ENCODE results near the gene ATP5PF.
"Not testable (repeated sequence)": the region's sequence is repeated elsewhere in the genome, so short reads cannot be mapped to it uniquely, and the experiment has no call there.

Gene ATP5PF, protein sequence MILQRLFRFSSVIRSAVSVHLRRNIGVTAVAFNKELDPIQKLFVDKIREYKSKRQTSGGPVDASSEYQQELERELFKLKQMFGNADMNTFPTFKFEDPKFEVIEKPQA

DNA sequence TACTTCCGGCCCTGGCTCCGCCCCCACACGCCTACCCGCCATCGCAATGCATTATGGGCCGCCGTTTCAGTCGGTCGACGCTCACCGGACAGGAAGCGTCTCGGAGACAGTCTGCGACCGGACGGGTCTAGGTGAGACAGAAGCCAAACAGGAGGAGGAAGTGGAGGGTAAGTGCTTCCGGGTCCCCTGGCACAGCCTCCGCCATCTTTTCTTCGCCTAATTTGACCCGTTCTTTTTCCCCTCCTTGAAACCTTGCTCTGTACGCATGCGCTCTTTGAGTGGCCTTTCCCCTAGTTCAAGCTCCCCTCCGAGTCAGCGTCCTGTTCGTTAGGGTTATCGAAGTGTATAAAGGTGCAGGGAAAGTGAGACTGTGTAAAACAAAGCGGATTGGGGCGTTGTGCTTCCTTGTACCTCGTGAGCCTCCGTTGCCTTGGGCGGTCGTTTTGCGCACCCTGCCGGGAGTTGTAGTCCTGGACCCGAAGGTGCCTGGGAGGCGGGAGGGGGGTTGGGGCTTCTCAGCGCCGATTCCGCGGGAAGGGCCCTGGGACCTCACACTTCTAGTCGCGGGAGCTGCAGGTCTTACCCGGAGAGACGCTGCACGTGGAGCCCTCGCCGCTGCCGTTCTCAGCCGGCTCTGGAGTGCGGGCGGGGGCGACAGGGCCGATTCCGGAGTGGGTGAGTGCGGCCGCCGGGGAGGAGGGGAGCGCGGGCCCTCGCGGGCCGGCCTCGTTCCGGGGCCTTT lies at the start of gene ATP5PF, which contains the start of gene GABPA:
Gene ATP5PF (minus strand): TSS at position 1 of the 742 bp plus-strand sequence. CDS start 5,110 bp downstream, outside the sequence.
Gene GABPA (plus strand): TSS at position 69 of the 742 bp plus-strand sequence. CDS start 6,627 bp downstream, outside the sequence.
- peak; percentile 94 for DNase-seq (ENCODE audit: low read depth)

DNA sequence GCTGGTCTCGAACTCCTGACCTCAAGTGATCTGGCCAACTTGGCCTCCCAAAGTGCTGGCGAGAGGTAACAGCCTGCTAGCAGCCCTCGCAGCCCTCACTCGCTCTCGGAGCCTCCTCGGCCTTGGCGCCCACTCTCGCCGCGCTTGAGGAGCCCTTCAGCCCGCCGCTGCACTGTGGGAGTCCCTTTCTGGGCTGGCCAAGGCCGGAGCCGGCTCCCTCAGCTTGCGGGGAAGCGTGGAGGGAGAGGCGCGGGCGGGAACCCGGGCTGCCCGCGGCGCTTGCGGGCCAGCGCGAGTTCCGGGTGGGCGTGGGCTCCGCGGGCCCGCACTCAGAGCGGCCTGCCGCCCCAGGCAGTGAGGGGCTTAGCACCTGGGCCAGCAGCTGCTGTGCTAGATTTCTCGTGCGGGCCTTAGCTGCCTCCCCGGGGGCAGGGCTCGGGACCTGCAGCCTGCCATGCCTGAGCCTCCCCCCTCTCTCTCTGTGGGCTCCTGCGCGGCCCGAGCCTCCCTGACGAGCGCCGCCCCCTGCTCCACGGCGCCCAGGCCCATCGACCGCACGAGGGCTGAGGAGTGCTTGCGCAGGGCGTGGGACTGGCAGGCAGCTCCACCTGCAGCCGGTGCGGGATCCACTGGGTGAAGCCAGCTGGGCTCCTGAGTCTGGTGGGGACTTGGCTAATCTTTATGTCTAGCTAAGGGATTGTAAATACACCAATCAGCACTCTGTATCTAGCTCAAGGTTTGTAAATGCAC lies 43.6 kb upstream of the ATP5PF start:
- not testable (repeated sequence) for DNase-seq (ENCODE audit: low read depth)

DNA sequence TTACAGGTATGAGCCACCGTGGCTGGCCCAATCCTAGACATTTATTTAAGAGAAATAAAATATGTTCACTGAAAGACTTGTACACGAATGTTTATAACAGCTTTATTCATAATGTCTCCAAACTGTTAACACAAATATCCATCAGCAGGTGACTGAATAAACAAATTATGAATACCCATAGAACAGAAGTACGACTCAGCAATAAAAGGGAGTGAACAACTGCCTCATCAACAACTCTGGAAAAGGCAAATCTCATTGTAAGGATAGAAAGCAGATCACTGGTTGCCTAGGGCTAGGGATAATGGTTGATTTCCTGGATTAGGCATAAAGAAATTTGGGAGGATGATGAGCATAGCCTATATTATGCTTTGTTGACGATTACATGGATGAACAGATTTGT lies 41.7 kb upstream of the ATP5PF start:
- no peak for DNase-seq (ENCODE audit: low read depth)

DNA sequence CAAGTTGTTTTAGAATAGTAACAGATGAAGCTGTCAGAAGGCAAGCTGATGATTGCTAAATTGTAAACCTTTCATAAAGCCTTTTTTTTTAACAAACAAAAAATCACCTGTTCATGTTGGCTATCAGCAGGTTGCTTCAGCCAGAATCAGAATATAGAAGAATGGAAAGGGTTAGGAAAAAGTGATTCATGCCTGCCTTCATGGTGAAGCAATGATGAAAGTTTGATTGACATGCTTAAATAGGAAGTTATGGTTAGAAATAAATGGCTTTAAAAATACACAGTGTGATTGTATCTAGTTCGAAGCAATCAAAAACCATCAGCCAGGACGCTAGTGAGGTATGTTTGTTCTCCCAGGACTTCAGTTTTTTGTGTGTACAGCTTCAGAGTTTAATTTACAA lies 38.0 kb upstream of the ATP5PF start:
- no peak for DNase-seq (ENCODE audit: low read depth)

DNA sequence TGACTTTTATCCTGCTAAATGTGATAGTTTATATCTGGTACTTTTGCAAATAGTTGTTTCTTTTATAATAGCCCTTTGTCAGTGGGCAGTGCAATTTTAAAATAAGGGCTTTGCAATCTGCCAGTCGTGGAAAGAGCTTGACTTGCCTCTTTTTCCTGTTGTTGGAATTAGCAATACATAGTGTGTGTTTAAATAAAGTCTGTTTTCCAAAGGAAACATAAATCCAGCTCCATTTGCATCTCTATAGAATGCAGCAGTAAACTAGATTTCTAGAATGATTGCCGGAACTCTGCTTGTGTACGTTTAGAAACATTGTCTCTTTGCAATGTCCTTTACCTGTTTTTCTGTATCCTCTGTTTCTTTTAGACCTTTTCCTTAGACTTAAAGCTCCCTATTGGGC lies 33.2 kb upstream of the ATP5PF start:
- no peak for DNase-seq (ENCODE audit: low read depth)

DNA sequence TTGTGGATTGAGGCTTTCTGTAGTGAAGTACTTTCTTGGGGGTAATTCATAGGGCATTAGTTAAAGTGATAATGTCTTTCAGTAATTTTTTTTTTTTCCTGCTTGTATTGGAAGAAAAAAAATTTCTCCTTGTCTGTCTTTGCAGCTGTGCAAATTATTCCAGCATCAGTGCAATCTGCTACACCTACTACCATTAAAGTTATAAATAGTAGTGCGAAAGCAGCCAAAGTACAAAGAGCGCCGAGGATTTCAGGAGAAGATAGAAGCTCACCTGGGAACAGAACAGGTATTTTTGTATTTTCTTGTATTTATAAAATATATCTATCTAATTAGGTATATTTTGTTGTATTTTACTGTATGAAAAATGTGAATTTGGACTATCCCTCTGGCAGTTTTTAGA lies 29.4 kb upstream of the ATP5PF start:
- no peak for DNase-seq (ENCODE audit: low read depth)

DNA sequence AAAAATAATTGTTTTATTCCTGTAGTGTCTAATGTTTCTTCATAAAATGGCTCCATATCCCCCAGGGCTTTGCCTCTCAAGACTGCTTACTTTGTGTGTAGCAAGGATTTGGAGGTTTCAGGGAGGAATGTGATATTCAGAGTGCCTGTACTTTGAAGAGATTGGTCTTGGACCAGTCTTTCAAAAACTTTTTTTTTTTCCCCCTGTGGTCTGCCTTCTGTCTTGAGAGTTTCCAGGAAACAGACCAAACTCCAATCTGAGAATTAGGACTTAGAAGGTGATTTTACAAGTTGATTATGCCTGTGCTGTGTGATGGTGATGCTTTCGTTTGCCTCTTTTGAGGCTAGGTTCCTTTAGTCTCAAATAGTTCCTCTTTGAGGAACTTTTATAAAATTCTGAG lies 26.0 kb upstream of the ATP5PF start:
- DNase-seq (ENCODE audit: low read depth), result no peak

DNA sequence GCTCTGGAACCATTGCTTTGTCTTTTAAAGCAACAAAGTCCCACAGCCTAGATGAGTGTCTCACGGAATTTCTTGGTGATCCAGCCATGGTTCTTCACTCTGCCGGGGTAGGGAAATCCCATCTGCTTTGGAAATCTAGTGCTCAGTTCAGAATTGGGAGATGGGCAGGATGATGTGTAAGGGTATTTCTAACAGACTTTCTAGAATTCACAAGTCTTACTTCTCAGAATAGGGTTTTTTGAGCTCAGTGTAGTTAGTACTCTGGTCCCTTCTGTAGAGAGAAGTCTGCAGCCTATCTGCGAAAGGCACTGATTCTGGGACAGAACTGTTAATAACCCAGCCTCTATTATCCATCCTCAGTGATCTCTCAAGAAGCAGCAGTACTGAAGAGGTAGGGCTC lies 25.4 kb upstream of the ATP5PF start:
- no peak for DNase-seq (ENCODE audit: low read depth)

DNA sequence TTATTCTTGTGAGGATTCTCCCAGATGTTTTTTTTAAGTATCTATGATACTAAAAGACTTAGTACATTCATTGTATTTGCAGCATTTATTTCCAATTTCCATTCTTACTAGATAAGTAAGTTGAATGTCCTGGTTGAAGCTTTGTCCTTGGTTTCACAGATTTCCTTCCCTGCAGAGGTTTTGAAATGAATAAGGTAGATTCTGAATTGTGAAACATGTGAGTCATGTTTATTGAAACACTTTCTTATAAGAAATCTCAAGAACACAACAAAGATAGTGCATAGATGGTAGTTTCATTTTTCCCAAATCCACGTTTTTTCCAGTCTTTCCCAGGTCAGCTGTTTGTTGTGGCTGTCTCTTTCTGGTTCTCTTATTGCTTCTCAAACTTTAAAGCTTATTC lies 24.9 kb upstream of the ATP5PF start:
- no peak for DNase-seq (ENCODE audit: low read depth)

DNA sequence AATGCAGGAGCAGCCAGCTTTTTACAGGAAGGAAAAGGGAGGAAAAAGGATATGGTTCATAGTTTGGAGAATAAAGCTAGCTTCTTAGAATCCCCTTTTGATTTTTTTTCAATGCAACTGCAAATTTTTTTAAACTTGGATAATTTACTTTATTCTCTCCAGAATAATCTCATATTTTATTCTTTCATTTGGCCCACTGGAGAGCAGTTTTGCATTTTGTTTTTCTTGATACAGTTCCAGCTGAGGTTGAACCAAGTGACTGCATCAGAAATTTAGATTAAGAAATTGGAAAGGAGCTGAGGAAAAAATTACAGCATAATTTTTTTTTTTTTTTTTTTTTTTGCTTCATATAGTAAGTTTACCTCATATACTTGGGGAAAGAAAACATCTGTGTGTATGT lies 22.8 kb upstream of the ATP5PF start:
- no peak for DNase-seq (ENCODE audit: low read depth)

DNA sequence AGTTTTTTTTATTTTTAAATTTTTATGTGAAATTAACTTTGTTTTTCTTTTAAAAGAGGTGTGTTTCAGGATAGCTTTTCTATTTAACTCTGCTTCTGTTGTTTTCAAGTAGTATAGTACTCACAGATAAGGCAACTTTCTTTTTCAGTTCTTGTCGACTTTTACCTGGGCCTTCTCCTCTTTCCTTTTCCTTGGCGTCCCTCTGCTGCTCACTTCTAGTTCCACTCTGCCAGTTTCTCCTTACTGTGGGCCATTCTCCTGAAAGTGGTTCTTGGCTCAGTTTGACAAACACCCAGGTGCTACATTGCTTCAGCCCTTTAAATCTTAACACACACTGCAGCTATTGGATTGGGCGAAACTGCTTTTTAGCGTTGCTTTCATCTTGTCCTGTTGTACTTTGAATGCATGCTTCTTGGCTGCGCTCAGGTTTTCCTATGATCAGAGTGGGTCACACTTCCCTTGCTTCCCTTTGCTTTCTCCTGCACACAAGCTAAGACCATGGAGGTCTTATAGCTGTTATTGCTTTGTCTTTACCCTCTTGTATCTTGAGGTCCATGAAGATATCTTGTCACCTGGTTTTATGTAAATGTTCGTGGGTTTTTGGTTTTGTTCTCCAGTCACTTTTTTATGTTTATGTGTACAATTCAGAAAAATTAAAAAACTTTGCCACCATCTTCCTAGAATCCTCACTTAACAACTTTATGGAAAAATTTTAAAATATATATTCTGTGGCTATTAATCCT lies 21.7 kb upstream of the ATP5PF start:
- no peak for DNase-seq (ENCODE audit: low read depth)

DNA sequence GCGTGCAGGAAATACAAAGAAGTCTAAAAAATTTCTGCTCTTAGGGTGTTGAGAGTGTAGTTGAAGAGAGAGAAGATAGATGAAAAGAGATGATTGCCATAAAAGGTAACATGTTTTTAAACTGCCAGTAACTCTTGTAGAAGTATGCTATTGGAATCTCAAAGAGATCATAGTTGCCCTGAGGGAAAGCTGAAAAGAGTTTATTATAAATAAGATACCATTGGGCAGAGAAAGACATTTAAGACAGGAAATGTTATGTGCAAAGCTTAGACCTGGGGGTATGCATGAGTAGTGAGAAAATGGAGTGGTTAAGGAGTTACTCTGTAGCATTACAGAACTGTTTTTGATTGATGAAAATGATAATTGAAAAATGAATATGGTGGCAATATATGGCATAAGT lies 17.7 kb upstream of the ATP5PF start:
- no peak for DNase-seq (ENCODE audit: low read depth)

DNA sequence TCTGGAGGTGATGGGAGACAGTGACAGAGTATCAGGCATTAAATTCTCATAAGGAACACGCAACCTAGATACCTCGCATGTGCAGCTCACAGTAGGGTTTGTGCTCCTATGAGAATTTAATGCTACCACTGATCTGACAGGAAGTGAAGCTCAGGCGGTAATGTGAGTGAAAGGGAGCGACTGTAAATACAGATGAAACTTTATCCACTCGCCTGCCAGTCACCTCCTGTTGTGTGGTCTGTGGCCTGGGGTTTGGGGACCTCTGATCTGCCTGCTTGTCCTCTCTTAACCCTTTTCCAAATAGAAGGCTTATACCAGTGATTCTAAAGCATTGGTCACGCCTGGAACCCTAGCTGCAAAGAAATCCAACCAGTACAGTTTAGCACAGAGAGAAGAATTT lies 15.4 kb upstream of the ATP5PF start:
- no peak for DNase-seq (ENCODE audit: low read depth)

DNA sequence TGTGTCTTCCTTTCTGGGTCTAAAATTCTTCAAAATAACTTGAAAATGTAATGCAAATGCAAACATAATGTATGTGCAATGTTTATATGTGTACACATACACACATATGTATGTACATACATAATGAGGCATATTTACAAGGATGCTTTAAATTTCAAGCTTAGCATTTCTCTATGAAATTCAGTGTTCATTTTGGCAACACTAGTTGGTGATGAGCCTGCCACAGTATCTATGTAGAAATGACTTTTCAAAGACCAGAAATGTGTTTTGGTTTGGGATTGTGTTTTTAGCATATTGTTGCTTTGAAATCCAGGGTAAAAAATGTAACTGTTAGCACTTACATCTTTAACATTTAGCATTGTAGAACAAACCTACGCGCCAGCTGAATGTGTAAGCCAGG lies 10.2 kb upstream of the ATP5PF start:
- DNase-seq (ENCODE audit: low read depth), result no peak

DNA sequence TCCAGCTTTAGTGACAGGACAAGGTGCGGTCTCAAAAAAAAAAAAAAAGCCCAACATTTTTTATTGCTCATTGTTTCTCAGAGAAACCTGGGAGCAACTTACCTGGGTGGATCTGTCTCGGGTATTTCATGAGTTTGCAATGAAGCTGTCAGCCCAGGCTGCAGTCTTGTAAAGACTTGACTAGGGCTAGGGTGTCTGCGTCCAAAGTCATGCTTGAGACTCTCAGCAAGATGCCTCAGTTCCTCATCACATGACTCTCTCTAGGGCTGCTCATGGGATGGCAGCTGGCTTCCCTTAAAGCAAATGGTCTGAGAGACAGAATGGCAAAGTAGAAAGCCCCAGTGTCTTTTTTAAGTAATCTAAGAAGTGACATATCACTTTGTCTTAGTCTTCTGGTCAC lies 8.2 kb upstream of the ATP5PF start:
- DNase-seq (ENCODE audit: low read depth), result no peak

DNA sequence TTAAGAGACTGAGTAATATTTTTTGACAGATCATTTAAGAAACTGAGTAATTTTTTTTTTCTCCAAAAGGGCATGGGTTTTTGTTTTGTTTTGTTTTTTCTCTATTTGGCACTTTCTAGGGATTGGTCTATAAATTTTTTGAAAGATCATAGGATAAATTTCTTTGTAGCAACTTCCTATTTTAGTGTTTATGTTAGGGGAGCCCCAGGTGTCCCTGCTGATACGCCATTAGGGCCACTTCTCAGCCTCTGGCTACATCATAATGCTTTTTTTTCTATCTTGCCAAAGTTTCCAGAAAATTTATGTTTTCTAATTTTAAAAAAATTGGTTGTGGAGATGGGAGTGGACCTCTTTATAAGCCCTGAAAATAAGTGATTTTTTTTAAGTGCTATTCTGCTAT lies 2.7 kb upstream of the ATP5PF start:
- no peak for DNase-seq (ENCODE audit: low read depth)

DNA sequence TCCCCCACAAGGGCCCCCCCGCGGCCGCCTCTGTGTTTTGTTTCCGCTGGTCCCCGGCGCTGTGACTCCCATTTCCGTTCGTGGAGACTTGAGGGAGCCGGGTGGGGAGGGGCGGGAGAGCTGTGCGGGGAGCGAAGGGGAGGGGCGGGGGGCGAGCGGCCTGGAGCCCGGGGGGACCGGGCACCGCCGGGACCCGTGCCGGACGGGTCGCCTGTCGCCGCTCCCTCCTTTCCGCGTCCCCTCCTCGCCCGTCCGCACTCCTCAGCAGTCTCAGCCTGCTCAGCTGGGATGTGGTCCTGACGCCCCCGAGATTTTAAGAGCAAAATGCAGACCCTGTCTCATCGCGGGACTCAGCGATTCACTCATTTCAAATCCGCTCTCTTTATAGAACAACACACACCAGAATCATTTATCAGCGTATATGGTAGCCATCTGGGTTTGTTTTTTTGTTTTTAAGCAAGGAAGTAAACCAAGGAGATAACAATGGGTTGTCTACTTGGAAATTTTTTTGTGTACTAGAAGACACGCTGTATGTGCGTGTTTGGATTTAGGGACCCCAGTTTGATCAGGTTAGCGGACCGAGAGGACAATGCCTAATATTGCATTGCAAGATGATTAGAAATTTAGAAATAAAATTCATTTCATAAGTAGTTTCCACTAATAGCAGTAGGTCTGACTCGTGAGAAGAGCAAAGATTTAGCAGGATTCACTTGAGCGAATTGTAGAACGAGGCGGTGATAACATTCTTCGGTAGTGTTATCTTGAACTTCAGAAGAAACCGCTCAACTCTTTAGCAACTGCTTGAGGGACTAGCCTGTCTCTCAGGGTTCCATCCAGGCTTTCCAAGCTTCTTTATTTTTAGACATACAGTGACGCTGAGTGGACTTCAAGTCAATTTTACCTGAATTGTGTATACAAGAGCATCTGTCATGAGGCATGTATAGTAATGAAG lies 1.2 kb upstream of the ATP5PF start:
- no peak for DNase-seq (ENCODE audit: low read depth)

DNA sequence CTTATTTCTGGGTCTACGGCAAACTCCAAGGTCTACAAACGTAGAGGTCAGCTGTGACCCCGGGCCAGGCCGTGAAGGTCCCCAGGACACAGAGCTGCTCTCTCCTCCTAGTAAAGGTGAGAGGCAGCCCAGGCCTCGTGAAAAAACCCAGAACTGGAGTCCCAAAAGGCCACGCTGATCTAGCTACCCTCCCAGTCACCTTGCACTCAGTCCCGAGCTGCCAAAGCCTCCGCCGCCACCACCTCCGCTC lies 125 bp downstream of the ATP5PF start:
- DNase-seq (ENCODE audit: low read depth), result no peak

DNA sequence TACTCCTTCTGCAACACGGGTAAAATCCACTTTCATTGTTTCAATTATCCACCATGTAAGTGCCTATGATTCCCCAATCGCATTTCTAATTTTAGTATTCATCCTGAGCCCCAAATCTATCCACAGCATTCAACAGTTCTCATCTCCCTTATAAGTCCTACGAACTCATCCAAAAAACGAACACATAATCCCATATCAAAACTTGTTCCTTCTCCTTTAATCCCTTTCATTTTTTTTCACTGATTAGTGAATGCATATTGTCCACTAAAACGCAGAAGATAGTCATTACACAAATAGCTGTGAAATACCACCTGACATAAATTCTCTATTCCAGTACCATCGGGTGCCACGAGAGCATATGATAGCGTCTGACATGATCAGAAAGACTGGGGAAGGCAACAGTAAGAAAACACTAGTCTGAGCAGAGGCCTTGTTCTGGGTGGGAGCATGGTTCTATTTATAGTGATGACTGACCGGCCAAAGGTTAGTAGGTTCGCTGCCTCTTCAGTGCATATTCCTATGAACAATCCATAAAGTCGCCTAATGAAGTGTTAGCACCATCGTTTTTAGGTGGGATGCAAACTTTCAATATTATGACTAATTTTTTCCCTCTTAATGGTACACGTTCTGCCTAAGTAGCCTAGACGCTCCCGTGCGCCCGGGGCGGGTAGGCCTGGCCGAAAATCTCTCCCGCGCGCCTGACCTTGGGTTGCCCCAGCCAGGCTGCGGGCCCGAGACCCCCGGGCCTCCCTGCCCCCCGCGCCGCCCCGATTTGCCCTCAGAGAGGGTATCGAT lies 648 bp downstream of the ATP5PF start:
- DNase-seq (ENCODE audit: low read depth), result no peak

DNA sequence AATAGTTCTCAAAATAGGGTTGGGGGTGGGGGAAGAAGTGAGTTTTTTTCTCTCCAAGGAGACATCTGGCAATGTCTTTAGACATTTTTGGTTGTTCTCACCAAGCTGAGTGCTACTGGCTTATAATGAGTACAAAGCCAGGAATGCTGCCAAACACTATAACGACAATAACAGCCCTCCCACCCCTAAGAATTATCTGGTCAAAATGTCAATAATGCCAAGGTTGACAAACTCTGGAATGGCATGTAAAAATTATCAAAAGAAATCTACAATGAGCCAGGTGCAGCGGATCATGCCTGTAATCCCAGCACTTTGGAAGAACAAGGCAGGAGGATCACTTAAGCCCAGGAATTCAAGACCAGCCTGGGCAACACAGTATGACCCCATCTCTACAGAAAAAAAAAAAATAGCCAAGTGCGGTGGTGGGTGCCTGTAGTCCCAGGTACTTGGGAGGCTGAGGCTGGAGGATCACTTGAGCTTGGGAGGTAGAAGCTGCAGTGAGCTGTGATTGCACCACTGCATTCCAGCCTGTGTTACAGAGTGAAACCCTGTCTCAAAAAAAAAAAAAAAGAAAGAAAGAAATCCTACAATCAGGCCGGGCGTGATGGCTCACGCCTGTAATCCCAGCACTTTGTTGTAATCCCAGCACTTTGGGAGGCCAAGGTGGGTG lies 2.5 kb downstream of the ATP5PF start:
- no peak for DNase-seq (ENCODE audit: low read depth)
